ENCODE data around the gene LACTBL1.

GRCh38 chr1:22958556-22958955 is 14.1 kb downstream of the LACTBL1 start:
- TF ChIP-seq, protein P1, sequence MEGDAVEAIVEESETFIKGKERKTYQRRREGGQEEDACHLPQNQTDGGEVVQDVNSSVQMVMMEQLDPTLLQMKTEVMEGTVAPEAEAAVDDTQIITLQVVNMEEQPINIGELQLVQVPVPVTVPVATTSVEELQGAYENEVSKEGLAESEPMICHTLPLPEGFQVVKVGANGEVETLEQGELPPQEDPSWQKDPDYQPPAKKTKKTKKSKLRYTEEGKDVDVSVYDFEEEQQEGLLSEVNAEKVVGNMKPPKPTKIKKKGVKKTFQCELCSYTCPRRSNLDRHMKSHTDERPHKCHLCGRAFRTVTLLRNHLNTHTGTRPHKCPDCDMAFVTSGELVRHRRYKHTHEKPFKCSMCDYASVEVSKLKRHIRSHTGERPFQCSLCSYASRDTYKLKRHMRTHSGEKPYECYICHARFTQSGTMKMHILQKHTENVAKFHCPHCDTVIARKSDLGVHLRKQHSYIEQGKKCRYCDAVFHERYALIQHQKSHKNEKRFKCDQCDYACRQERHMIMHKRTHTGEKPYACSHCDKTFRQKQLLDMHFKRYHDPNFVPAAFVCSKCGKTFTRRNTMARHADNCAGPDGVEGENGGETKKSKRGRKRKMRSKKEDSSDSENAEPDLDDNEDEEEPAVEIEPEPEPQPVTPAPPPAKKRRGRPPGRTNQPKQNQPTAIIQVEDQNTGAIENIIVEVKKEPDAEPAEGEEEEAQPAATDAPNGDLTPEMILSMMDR (IDR thresholded peaks at IDR 0.05; ENCODE audit: low read length), result no peak
- no peak for TF ChIP-seq EZH2phosphoT487 (IDR thresholded peaks at IDR 0.05; ENCODE audit: low read length)

All from MM.1S (cell line).